Suprapubic skin (tissue), 4 donors: ENCODE results near the gene MTSS2. TPM values are rescaled to one million over a fixed set of nuclear protein-coding genes. Genes with fewer than 3 reads are reported as not detected.
"Not testable (repeated sequence)": the region's sequence is repeated elsewhere in the genome, so short reads cannot be mapped to it uniquely, and the experiment has no call there.

Experiments
- DNase-seq, 2 donors: peaks; one replicate each; pipeline ENCODE4 v3.0.0-alpha.2; 2019; ENCODE audit warnings: low spot score in 2 of 2
- H3K27ac ChIP-seq: fragments of 200-600 bp; sonication (generic); one replicate; pipeline ENCODE4 v1.5.1; 2019
- H3K27me3 ChIP-seq: fragments of 200-600 bp; sonication (generic); one replicate; pipeline ENCODE4 v1.5.1; 2019
- H3K36me3 ChIP-seq: fragments of 200-600 bp; sonication (generic); one replicate; pipeline ENCODE4 v1.5.1; 2019
- H3K4me1 ChIP-seq: fragments of 200-600 bp; sonication (generic); one replicate; pipeline ENCODE4 v1.5.1; 2019
- H3K4me3 ChIP-seq: fragments of 200-600 bp; sonication (generic); one replicate; pipeline ENCODE4 v1.5.1; 2019; ENCODE audit warnings: mild to moderate bottlenecking
- H3K9me3 ChIP-seq: fragments of 200-600 bp; sonication (generic); one replicate; pipeline ENCODE4 v1.5.1; 2019
- CTCF ChIP-seq, 2 donors: fragments of 200-600 bp in 1 of 2; fragments of 450-650 bp in 1 of 2; sonication (generic) in 1 of 2; IDR thresholded peaks; one replicate each; pipeline ENCODE4 v1.5.1; 2016 to 2019; ENCODE audit warnings: antibody characterized with exemption in 2 of 2, mild to moderate bottlenecking in 1 of 2, moderate library complexity in 1 of 2
- EP300 ChIP-seq: sonication (generic); formaldehyde crosslinking; IDR thresholded peaks from one replicate; pipeline ENCODE4 v1.6.1; 2017; ENCODE audit warnings: antibody characterized with exemption
- POLR2A ChIP-seq, 2 donors: fragments of 450-650 bp; IDR thresholded peaks; one replicate each; pipeline ENCODE4 v1.6.1; 2017; ENCODE audit warnings: antibody characterized with exemption in 2 of 2, mild to moderate bottlenecking in 2 of 2, moderate library complexity in 2 of 2
- POLR2AphosphoS5 ChIP-seq, 3 donors: sonication (generic); formaldehyde crosslinking; IDR thresholded peaks; one replicate each; pipeline ENCODE4 v1.6.1; 2017; ENCODE audit warnings: antibody characterized with exemption in 3 of 3
- WGBS: methylation state at CpG from one replicate; pipeline ENCODE4 v1.1.5; 2018; 5-methylcytosine and 5-hydroxymethylcytosine counted together
- total RNA-seq, 4 donors: library from RNA; depleted of rRNA; stranded (reverse); fragments of >200 nt; gene quantifications; one replicate each; pipeline ENCODE4 v1.1.0, GENCODE V29; 2016

MTSS2 gene
- total RNA-seq, 4 donors from 2014 or later: 30.1 to 58.7 (median 42.6) TPM

DNA sequence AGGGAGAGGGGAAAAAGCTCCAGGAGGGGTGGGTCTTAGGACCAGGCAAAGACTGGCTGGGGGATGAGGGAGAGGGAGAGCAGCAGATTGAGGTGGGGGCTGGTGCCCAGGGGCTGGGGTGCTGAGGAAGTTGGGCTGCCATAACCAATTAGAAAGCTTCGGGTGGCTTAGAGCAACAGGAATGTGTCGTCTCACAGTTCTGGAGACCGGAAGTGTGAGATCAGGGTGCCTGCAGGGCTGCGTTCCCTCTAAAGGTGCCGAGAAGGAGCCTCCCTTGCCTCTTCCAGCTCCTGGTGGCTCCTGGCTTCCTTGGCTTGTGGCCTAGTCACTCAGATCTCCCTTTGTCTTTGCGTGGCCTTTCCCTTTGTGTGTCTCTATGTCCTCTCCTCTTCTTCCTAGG is 37.2 kb downstream of the MTSS2 start:
- peaks cover 3% of the 10 kb centered on the region for H3K36me3 ChIP-seq
- H3K4me3 ChIP-seq: no peak overlapping the region
- peaks cover 4% of the 10 kb centered on the region for H3K4me1 ChIP-seq
- no peaks in the 10 kb centered on the region for H3K9me3 ChIP-seq
- TF ChIP-seq EP300: no peak
- no peak for TF ChIP-seq POLR2A (IDR thresholded peaks at IDR 0.05)
- TF ChIP-seq CTCF (IDR thresholded peaks at IDR 0.05): no peak
- no peak for TF ChIP-seq POLR2AphosphoS5 (IDR thresholded peaks at IDR 0.05)
- no peak overlapping the region for H3K27ac ChIP-seq
- WGBS: 81% methylated on average over 6 of the region's 6 CpGs
- no peaks in the 10 kb centered on the region for H3K27me3 ChIP-seq
- no peak for DNase-seq

- TF ChIP-seq EP300 (no peak), POLR2AphosphoS5 (IDR thresholded peaks at IDR 0.05) (no peak), CTCF (IDR thresholded peaks at IDR 0.05) (no peak), POLR2A (IDR thresholded peaks at IDR 0.05) (no peak)
- Histone ChIP-seq H3K4me1 (no peaks in the 10 kb centered on the region), H3K27ac (no peak overlapping the region), H3K4me3 (no peak overlapping the region), H3K27me3 (no peaks in the 10 kb centered on the region), H3K9me3 (no peaks in the 10 kb centered on the region), H3K36me3 (peaks cover 3% of the 10 kb centered on the region)
- 86% methylated on average over 15 of the region's 15 CpGs for WGBS
- no peak for DNase-seq
Measured at GRCh38 chr16:70647441-70648359, 38.2 kb downstream of the MTSS2 start.

DNA sequence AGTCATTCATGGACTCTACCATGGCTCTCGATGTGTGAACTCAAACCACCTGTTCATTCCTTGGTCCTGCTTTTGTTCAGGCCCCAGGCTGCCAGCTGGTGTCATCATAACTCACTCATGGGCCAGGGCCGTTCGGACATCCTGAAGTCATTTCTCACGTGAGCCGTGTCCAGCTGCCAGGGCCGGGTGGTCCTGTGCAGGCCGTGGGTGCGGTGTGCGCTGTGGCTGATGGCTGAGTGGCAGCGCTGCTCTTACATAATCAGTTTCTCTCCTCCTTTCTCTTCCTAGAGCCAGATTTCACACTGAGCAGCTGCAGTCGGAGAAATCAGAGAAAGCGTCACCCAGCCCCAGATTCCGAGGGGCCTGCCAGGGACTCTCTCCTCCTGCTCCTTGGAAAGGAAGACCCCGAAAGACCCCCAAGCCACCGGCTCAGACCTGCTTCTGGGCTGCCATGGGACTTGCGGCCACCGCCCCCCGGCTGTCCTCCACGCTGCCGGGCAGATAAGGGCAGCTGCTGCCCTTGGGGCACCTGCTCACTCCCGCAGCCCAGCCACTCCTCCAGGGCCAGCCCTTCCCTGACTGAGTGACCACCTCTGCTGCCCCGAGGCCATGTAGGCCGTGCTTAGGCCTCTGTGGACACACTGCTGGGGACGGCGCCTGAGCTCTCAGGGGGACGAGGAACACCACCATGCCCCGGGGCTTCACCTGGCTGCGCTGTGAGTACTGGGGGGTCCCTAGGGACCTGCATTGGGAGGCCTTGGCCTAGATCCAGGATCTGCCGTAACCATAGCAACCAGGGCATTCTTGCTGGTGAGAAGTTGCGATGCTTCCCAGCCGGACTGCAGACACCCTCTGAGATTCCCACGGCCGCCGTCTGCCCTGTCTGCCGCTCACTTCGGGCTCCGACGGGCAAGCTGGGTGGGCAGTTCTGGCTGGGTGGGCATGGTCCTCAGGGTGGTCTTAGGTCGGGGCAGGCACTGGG is 39.3 kb downstream of the MTSS2 start, which contains the start of gene IL34:
Gene IL34, plus strand, starts transcription at position 300 of the 982 bp plus-strand sequence. Its CDS starts 389 bp downstream, at position 689.
- 81% methylated on average over 31 of the region's 39 CpGs for WGBS
- no peaks in the 10 kb centered on the region for H3K27me3 ChIP-seq
- no peak within 1 kb of the TSS for H3K27ac ChIP-seq
- no peaks in the 10 kb centered on the region for H3K4me1 ChIP-seq
- peaks cover 3% of the 10 kb centered on the region for H3K36me3 ChIP-seq
- no peak for DNase-seq
- H3K9me3 ChIP-seq: no peaks in the 10 kb centered on the region
- H3K4me3 ChIP-seq: no peak within 1 kb of the TSS
- TF ChIP-seq POLR2A (IDR thresholded peaks at IDR 0.05): no peak

DNA sequence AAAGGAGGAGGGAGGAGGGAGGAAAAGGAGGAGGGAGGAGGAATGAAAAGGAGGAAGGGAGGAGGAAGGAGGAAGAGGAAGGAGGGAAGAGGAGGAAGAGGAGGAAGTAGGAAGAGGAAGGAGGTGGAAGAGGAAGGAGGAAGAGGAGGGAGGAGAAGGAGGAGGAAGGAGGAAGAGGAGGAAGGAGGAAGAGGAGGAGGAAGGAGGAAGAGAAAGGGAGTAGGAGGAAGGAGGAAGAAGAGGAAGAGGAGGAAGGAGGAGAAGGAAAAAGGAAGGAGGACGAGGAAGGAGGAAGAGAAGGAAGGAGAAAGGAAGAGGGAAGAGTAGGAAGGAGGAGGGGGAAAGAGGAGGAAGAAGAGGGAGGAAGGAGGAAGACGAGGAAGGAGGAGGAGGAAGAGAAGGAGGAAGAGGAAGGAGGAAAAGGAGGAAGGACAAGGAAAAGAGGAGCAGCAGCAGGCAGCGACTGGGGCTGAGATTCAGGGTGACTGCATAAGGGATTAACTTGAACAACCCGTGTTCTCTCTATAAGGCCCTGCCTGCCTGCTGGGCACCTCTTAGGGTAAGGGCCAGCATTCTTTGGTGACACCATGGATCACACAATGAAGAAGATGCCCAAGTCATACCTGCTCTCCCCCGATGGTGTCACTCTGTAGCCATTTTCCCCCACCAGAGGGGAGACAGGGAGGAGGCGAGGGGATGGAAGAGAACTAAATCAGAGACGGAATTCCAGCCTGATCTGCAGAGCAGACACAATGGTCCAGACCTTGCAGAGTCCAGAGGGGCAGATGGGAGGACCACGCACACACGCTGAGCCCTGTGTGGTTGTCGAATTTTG is 40.9 kb downstream of the MTSS2 start:
- DNase-seq: no peak
- TF ChIP-seq EP300 (no peak), POLR2A (IDR thresholded peaks at IDR 0.05) (no peak), POLR2AphosphoS5 (IDR thresholded peaks at IDR 0.05) (no peak), CTCF (IDR thresholded peaks at IDR 0.05) (no peak)
- H3K27me3 ChIP-seq: no peaks in the 10 kb centered on the region
- no peak overlapping the region for H3K4me3 ChIP-seq
- WGBS: 79% methylated on average over 10 of the region's 10 CpGs
- no peaks in the 10 kb centered on the region for H3K4me1 ChIP-seq
- peaks cover 3% of the 10 kb centered on the region for H3K36me3 ChIP-seq
- no peaks in the 10 kb centered on the region for H3K9me3 ChIP-seq
- no peak overlapping the region for H3K27ac ChIP-seq

- not testable (repeated sequence) for H3K27ac ChIP-seq, H3K27me3 ChIP-seq, H3K36me3 ChIP-seq, H3K4me3 ChIP-seq, H3K9me3 ChIP-seq, DNase-seq
- peaks cover 15% of the 10 kb centered on the region for H3K4me1 ChIP-seq
- WGBS: 80% methylated on average over 7 of the region's 7 CpGs
Measured at GRCh38 chr16:70643264-70643663, 42.6 kb downstream of the MTSS2 start.
